Measurements from ENCODE around the gene MTHFSD.

DNA sequence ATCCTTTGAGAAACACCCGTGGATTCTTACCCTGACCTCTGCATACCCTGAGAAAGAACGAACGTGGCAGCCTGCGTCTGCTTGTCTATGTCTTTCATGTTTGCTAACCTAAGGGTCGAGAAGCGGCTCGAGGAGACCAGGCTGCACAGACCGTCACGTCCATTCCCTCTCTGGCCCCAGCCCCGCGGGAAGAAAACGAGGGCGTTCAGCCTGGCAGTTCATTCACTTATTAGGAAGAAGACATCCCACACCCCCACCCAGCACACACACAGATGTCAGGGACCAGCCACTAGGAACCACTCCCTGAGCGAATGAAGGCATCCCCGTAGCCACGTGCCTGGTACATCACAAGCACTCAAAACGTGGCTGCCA lies 655 bp upstream of the MTHFSD start:
- no peak for TF ChIP-seq POLR2AphosphoS5 (IDR thresholded peaks at IDR 0.05; ENCODE audit: low read length)
- TF ChIP-seq CREM (IDR thresholded peaks at IDR 0.05; ENCODE audit: low read depth): no peak
- TF ChIP-seq MXI1 (IDR thresholded peaks at IDR 0.05; ENCODE audit: low read depth, low read length): no peak
- TF ChIP-seq ASH2L (IDR thresholded peaks at IDR 0.05; ENCODE audit: borderline replicate concordance, low read depth): no peak
- TF ChIP-seq CTCF (IDR thresholded peaks at IDR 0.05 in 2 of 3, conservative IDR thresholded peaks at IDR 0.05 in 1 of 3; ENCODE audit: control insufficient read depth in 2 of 3, extremely low read depth in 1 of 3, insufficient read depth in 1 of 3, low read depth in 3 of 3, low read length in 3 of 3): no peak
- TF ChIP-seq FOS (IDR thresholded peaks at IDR 0.05; ENCODE audit: borderline replicate concordance, extremely low read depth, insufficient read length): no peak
- TF ChIP-seq EP300 (IDR thresholded peaks at IDR 0.05; ENCODE audit: borderline replicate concordance in 1 of 2, control insufficient read depth in 1 of 2, low read depth in 2 of 2, low read length in 2 of 2): no peak
- no peak for TF ChIP-seq RAD21 (IDR thresholded peaks at IDR 0.05; ENCODE audit: insufficient read depth, low read depth, low read length)
- TF ChIP-seq SMC3 (IDR thresholded peaks at IDR 0.05; ENCODE audit: borderline replicate concordance, low read length): no peak
- no peak for TF ChIP-seq JUND (IDR thresholded peaks at IDR 0.05; ENCODE audit: low read depth, low read length)
- TF ChIP-seq IKZF2 (IDR thresholded peaks at IDR 0.05): no peak

Measured in GM12878 (cell line).